Endodermal cell (in vitro differentiated cells): ENCODE measurements around the gene PTGDR2. TPM values are rescaled to one million over a fixed set of nuclear protein-coding genes. Genes with fewer than 3 reads are reported as not detected.

ENCODE experiments used
- DNase-seq: peaks from one replicate; pipeline ENCODE4 v3.0.0-alpha.2; 2017
- H3K27ac ChIP-seq: 2 replicates; pipeline ENCODE4 v1.5.1; 2013; ENCODE audit warnings: mild to moderate bottlenecking, low read depth, low read length, moderate library complexity
- H3K27me3 ChIP-seq: 2 replicates; pipeline ENCODE4 v1.6.1; 2013; ENCODE audit warnings: mild to moderate bottlenecking, low read length, moderate library complexity; ENCODE audit not compliant: insufficient read depth, control insufficient read depth, poor library complexity, severe bottlenecking
- H3K36me3 ChIP-seq: 2 replicates; pipeline ENCODE4 v1.7.0; 2013; ENCODE audit warnings: mild to moderate bottlenecking, low read length, moderate library complexity; ENCODE audit not compliant: control insufficient read depth, insufficient read depth
- H3K4me1 ChIP-seq: one replicate; pipeline ENCODE4 v1.7.0; 2013; ENCODE audit warnings: low read length; ENCODE audit not compliant: control insufficient read depth, insufficient read depth
- H3K4me3 ChIP-seq: 2 replicates; pipeline ENCODE4 v1.5.1; 2013; ENCODE audit warnings: mild to moderate bottlenecking, low read length, moderate library complexity
- H3K9ac ChIP-seq: 2 replicates; pipeline ENCODE4 v1.6.1; 2013; ENCODE audit warnings: mild to moderate bottlenecking, low read length, moderate library complexity; ENCODE audit not compliant: poor library complexity, severe bottlenecking; ENCODE audit errors: extremely low read depth
- H3K9me3 ChIP-seq: 2 replicates; pipeline ENCODE4 v1.6.1; 2013; ENCODE audit warnings: mild to moderate bottlenecking, low read length, moderate library complexity; ENCODE audit not compliant: control insufficient read depth
- H3K27ac Mint-ChIP-seq: 2 replicates; pipeline ENCODE4 v1.8.0; 2020; ENCODE audit warnings: mixed read lengths
- H3K27me3 Mint-ChIP-seq: 2 replicates; pipeline ENCODE4 v1.8.0; 2021; ENCODE audit warnings: mild to moderate bottlenecking, mixed read lengths; ENCODE audit not compliant: insufficient read depth
- H3K36me3 Mint-ChIP-seq: 2 replicates; pipeline ENCODE4 v1.8.0; 2020; ENCODE audit warnings: low read depth, mixed read lengths
- H3K4me1 Mint-ChIP-seq: 2 replicates; pipeline ENCODE4 v1.8.0; 2020; ENCODE audit warnings: mixed read lengths
- H3K4me3 Mint-ChIP-seq: 2 replicates; pipeline ENCODE4 v1.8.0; 2020; ENCODE audit warnings: mild to moderate bottlenecking, moderate library complexity, mixed read lengths
- H3K9me3 Mint-ChIP-seq: 2 replicates; pipeline ENCODE4 v1.8.0; 2020; ENCODE audit warnings: mild to moderate bottlenecking, mixed read lengths
- WGBS, 2 experiments: methylation state at CpG; one replicate each; pipeline versions ENCODE4 v1.1.5 to v1.1.7; 2013; ENCODE audit warnings: missing lambda C conversion rate in 2 of 2, mixed read lengths in 1 of 2; ENCODE audit not compliant: insufficient coverage in 1 of 2, insufficient read length in 1 of 2; 5-methylcytosine and 5-hydroxymethylcytosine counted together
- total RNA-seq, 2 donors: library from RNA; stranded (reverse); fragmentation: NEBNext Ultra II Directional in 1 of 2; extraction: Animal tissue kit (Norgen Biotek cat#: 25700) in 1 of 2; gene quantifications; 2 replicates in 1 of 2; 3 replicates in 1 of 2; pipeline ENCODE4 v1.2.1, GENCODE V29; 2021
- TF ChIP-seq, protein P1 (sequence below): fragments of 200-600 bp; sonication (generic); conservative IDR thresholded peaks from 2 replicates; pipeline ENCODE4 v1.5.0; 2021; ENCODE audit warnings: antibody characterized with exemption, mild to moderate bottlenecking

The PTGDR2 gene
- total RNA-seq, 2 donors from 2014 or later, result 0.15 TPM; not detected in 1

DNA sequence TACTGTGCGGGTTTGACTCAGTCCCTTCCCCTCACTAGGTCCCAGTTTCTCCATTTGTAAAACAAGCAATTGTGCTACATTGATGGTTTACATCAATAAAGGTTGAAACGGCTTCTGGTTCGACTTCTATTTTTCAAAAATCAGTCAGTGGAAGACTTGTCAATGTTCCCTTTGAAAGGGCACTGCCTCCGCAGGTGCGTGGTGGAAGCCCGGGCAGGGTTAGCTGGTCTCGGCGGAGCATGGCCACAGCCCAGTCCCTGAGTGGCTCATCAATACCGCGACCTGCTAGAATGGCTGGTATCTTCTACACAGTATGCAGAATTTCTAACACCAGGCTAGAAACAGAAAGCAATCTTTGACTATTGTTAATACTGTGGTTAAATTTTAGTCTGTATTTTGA lies 54.6 kb downstream of the PTGDR2 start:
- 91 to 93% methylated on average over 10 of the region's 10 CpGs for WGBS, 2 experiments
- H3K4me1 ChIP-seq, result no peaks in the 10 kb centered on the region
- no peaks in the 10 kb centered on the region for H3K9me3 ChIP-seq
- H3K4me3 ChIP-seq, result no peak overlapping the region
- Mint-ChIP-seq H3K9me3 (peaks cover 2% of the 10 kb centered on the region), H3K27ac (no peak overlapping the region), H3K4me3 (no peak overlapping the region), H3K27me3 (peaks cover 14% of the 10 kb centered on the region), H3K4me1 (no peaks in the 10 kb centered on the region), H3K36me3 (no peaks in the 10 kb centered on the region)
- no peak overlapping the region for H3K27ac ChIP-seq
- TF ChIP-seq, protein P1, sequence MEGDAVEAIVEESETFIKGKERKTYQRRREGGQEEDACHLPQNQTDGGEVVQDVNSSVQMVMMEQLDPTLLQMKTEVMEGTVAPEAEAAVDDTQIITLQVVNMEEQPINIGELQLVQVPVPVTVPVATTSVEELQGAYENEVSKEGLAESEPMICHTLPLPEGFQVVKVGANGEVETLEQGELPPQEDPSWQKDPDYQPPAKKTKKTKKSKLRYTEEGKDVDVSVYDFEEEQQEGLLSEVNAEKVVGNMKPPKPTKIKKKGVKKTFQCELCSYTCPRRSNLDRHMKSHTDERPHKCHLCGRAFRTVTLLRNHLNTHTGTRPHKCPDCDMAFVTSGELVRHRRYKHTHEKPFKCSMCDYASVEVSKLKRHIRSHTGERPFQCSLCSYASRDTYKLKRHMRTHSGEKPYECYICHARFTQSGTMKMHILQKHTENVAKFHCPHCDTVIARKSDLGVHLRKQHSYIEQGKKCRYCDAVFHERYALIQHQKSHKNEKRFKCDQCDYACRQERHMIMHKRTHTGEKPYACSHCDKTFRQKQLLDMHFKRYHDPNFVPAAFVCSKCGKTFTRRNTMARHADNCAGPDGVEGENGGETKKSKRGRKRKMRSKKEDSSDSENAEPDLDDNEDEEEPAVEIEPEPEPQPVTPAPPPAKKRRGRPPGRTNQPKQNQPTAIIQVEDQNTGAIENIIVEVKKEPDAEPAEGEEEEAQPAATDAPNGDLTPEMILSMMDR, result no peak
- H3K27me3 ChIP-seq, result no peaks in the 10 kb centered on the region
- no peak for DNase-seq
- no peaks in the 10 kb centered on the region for H3K36me3 ChIP-seq
- no peak overlapping the region for H3K9ac ChIP-seq

Other genes with a start within 250 kb of the PTGDR2 start
- not detected for gene MS4A8, start 156.3 kb downstream of the PTGDR2 start, total RNA-seq
- gene MS4A18, start 131.2 kb downstream of the PTGDR2 start, total RNA-seq, result not detected
- not detected for gene MS4A15, start 99.1 kb downstream of the PTGDR2 start, total RNA-seq
- gene MS4A10, start 70.6 kb downstream of the PTGDR2 start, total RNA-seq, result not detected
- gene CCDC86, start 13.8 kb downstream of the PTGDR2 start, total RNA-seq, result 10 to 100 TPM; 22.4 to 27.9 TPM
- not detected for gene ZP1, start 11.6 kb upstream of the PTGDR2 start, total RNA-seq
- 100 to 1,000 TPM; 106 to 109 TPM for gene PRPF19, start 50.6 kb upstream of the PTGDR2 start, total RNA-seq
- gene TMEM109, start 58.2 kb upstream of the PTGDR2 start, total RNA-seq, result 10 to 100 TPM; 41.4 to 56.8 TPM
- 100 to 1,000 TPM; 135 to 140 TPM for gene TMEM132A, start 68.5 kb upstream of the PTGDR2 start, total RNA-seq
- 1 to 10 TPM; 1.4 to 1.6 TPM for gene SLC15A3, start 96.2 kb upstream of the PTGDR2 start, total RNA-seq
- gene CD6, start 115.7 kb upstream of the PTGDR2 start, total RNA-seq, result 1 to 10 TPM; 1.5 to 1.6 TPM
- not detected for gene CD5, start 246.5 kb upstream of the PTGDR2 start, total RNA-seq